HFF-Myc (cell line): Measurements from ENCODE around the gene SIRT2.

Source experiments
- DNase-seq: peaks from one replicate; pipeline ENCODE4 v3.0.0-alpha.2; 2011; ENCODE audit warnings: low read depth; ENCODE audit errors: extremely low read depth
- H3K4me3 ChIP-seq: replicated peaks from 2 replicates; pipeline ENCODE4 v1.5.1; 2011; ENCODE audit warnings: low read depth, mild to moderate bottlenecking, control low read depth, low read length
- TF ChIP-seq, protein P1 (sequence below): IDR thresholded peaks from 2 replicates; pipeline ENCODE4 v1.5.1; 2012; ENCODE audit warnings: mild to moderate bottlenecking, low read depth, low read length, control low read depth; ENCODE audit errors: missing control alignments

Gene SIRT2

GRCh38 chr19:38911388-38912001, 12.1 kb upstream of the SIRT2 start:
- no peak for DNase-seq
- TF ChIP-seq, protein P1, sequence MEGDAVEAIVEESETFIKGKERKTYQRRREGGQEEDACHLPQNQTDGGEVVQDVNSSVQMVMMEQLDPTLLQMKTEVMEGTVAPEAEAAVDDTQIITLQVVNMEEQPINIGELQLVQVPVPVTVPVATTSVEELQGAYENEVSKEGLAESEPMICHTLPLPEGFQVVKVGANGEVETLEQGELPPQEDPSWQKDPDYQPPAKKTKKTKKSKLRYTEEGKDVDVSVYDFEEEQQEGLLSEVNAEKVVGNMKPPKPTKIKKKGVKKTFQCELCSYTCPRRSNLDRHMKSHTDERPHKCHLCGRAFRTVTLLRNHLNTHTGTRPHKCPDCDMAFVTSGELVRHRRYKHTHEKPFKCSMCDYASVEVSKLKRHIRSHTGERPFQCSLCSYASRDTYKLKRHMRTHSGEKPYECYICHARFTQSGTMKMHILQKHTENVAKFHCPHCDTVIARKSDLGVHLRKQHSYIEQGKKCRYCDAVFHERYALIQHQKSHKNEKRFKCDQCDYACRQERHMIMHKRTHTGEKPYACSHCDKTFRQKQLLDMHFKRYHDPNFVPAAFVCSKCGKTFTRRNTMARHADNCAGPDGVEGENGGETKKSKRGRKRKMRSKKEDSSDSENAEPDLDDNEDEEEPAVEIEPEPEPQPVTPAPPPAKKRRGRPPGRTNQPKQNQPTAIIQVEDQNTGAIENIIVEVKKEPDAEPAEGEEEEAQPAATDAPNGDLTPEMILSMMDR, result no peak

GRCh38 chr19:38910488-38910887, 11.1 kb upstream of the SIRT2 start:
- TF ChIP-seq, protein P1, result no peak
- no peak overlapping the region for H3K4me3 ChIP-seq
- no peak for DNase-seq

More at GRCh38 chr19:38911388-38912001, 12.1 kb upstream of the SIRT2 start:
- no peak overlapping the region for H3K4me3 ChIP-seq

DNA sequence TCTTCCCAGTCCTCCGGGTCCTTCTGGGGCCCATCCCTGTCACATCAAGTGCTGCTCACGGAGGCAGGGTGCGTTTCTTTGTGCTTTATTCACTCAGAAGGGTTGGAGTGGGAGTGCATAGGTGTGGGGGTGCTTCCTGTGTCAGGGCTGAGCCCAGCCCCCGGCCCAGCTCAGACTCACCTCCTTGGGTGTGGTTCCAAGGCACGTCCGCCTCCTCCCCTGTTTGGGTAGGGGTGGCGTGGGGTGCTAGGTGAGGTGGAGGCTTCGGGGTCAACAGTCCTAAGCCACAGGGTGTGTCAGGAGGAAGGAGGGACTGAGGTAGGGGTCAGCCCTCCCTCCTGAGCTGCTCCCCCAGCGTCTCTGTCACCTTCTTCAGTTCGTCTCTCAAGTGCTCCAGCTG, 9.5 kb upstream of the SIRT2 start:
- TF ChIP-seq, protein P1, result no peak
- DNase-seq, result no peak
- no peak overlapping the region for H3K4me3 ChIP-seq

- DNase-seq, result no peak
- no peak overlapping the region for H3K4me3 ChIP-seq
- TF ChIP-seq, protein P1, result no peak
Observed at GRCh38 chr19:38907670-38908069, 8.3 kb upstream of the SIRT2 start.

- no peak for DNase-seq
- H3K4me3 ChIP-seq, result no peak overlapping the region
- TF ChIP-seq, protein P1, result no peak
Observed at GRCh38 chr19:38907227-38907626, 7.8 kb upstream of the SIRT2 start.

- no peak overlapping the region for H3K4me3 ChIP-seq
- TF ChIP-seq, protein P1, result no peak
- DNase-seq, result no peak
Observed at GRCh38 chr19:38905620-38906019, 6.2 kb upstream of the SIRT2 start.
